GM21576 (cell line): ENCODE measurements around the gene NDUFB8.

ENCODE experiments used
- ATAC-seq: cut with Tn5 transposase; IDR thresholded peaks from one replicate; pipeline ENCODE4 v1.9.1; 2021; ENCODE audit warnings: mild to moderate bottlenecking, moderate library complexity; ENCODE audit not compliant: unreplicated experiment

NDUFB8 gene

DNA sequence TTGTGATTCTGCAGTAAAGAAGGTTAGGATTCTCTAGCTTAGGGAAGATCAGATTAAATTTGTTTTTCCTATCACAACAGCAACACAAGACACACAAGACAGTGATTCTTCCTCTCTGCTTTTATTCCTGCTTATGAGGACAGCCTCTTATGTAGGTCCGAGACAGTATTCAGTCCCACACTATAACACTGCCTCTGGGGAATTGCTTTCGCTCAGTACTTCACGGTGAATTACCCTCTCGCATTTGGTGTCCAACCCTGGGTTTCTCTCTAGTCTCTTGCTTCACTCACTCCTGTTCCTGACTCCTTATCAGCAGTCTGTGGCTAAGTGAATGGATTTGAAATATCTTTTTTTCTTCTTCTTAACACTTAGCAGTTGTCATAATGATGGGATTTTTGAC is 7.8 kb upstream of the NDUFB8 start:
- ATAC-seq, result no peak

- ATAC-seq, result peak; percentile 95
Measured at GRCh38 chr10:100535715-100536353, 6.2 kb upstream of the NDUFB8 start, which contains the start of gene HIF1AN. TSS of gene HIF1AN (plus strand) at chr10:100535943. CDS start at chr10:100535959, 16 bp downstream.

GRCh38 chr10:100535338-100535714 is 5.7 kb upstream of the NDUFB8 start:
- ATAC-seq, result no peak

- no peak for ATAC-seq
Measured at GRCh38 chr10:100534726-100535125, 5.1 kb upstream of the NDUFB8 start.

GRCh38 chr10:100531761-100532160 is 2.1 kb upstream of the NDUFB8 start:
- ATAC-seq, result no peak

DNA sequence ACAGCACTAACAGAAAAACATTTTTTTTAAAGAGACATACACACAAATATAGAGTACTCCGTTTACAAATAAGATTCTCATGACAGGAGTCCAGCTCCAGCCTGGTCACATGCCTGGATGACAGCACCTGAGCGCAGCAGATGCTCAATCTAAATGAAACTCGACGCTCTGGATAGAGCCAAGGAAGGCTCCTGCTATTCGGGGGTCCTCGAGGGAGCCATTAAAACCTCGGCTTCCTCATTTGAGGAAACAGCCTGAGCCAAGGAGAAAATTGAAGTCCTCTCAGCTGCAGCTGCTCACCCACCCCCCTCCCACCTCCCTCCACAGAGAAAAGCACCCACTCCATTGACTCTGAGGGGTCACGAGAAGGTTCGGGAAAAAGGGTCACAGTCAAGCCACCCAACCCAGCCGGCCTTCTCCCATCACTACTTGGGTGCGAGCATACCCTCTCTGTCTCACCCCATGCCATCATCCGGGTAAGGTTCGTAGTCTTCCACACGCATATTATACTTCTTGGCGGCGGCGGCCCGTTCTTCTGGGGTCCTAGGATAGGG is 673 bp downstream of the NDUFB8 start:
- no peak for ATAC-seq

- ATAC-seq, result no peak
Measured at GRCh38 chr10:100528123-100528886, 1.4 kb downstream of the NDUFB8 start.

DNA sequence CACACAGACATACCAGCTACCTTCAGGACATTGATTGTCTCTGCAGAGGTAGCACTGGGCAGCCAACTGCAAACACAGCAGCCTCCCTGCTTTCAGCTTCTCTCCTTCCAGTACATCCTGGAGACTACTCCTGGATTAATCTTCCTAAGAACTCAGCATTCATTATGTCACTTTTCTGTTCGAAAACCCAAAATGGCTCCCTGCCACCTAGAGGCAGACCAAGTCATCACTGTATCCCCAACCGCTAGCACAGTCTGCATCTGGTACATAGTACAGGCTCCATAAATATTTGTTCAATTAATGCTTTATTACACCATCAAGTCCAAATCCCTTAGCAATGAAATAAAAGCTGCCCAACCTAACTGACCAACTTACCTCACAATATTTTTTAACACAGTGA is 5.0 kb downstream of the NDUFB8 start:
- no peak for ATAC-seq

- no peak for ATAC-seq
Measured at GRCh38 chr10:100524206-100524605, 5.5 kb downstream of the NDUFB8 start.

DNA sequence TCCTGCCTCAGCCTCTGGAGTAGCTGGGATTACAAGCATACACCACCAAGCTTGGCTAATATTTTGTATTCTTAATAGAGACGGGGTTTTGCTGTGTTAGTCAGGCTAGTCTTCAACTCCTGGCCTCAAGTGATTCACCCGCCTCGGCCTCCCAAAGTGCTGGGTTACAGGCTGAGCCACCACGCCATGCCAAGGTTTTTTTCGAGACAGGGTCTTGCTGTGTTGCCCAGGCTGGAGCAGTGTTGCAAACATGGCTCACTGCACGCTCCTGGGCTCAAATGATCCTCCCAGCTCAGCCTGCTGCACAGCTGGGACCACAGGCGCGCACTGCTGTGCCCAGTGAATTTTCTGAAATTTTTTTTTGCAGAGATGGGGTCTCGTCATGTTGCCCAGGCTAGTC is 6.7 kb downstream of the NDUFB8 start:
- no peak for ATAC-seq

- ATAC-seq, result no peak
Measured at GRCh38 chr10:100522107-100522801, 7.4 kb downstream of the NDUFB8 start.

GRCh38 chr10:100520811-100521210 is 8.9 kb downstream of the NDUFB8 start:
- no peak for ATAC-seq

DNA sequence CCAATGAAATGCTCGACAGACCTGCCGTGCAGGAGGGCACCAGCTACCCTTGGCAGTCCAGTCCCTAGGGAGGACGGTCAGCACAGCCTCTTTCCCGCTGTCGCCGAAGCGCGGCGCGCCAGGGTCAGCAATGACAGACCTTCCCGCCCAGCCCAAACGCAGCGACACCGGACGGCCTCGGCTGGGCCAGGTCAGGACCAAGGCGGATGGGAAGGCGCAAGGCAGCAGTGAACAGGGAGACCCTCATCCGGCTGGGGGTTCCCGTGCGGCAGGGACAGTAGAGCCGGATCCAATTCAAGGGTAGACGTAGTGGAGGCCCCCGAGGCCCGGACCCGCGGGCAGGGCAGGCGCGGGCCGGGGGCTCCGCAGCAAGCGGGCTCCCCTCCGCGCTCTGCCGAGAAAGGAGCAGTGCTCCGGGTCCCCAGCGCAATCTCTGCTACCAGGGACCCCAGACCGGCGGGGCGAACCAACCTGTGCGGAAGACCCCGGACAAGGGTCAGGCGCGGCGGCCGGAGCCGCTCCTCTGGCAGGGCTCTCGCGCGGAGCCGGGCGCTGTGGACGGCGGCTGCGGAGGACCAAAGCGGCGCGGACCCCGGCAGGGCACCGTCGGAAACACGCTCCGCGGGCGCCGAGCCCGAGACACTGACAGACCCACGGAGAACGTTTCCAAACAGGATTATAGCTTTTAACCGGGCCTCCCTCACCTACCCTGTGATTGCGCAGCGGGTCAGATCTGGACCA is 10.2 kb downstream of the NDUFB8 start, which contains the start of gene SEC31B:
Gene SEC31B, minus strand, starts transcription at position 551 of the 741 bp plus-strand sequence. CDS start 2,909 bp downstream, outside the sequence.
- no peak for ATAC-seq

DNA sequence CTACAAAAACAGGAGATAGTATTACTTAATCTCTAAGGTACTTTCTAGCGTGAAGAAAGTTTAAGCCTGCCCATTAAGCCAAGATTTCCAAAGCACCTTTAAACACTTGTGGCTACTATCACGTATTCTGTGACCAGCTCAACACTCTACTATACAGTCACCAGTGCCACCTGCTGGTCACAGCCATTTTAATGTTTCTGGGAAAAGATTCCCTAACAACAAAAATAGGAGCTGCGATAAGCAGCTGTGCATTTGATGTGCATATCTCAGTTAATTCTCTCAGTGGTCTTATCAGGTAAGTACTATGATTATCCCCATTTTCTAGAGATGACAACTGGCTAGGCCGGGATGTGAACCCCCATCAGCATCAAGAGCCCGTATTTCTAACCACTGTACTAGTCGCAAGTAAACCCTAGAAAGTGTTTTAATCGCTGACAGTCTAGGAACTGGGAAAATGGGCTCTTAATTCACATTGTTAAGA is 10.9 kb downstream of the NDUFB8 start:
- ATAC-seq, result no peak

GRCh38 chr10:100516847-100517246 is 12.8 kb downstream of the NDUFB8 start:
- no peak for ATAC-seq

DNA sequence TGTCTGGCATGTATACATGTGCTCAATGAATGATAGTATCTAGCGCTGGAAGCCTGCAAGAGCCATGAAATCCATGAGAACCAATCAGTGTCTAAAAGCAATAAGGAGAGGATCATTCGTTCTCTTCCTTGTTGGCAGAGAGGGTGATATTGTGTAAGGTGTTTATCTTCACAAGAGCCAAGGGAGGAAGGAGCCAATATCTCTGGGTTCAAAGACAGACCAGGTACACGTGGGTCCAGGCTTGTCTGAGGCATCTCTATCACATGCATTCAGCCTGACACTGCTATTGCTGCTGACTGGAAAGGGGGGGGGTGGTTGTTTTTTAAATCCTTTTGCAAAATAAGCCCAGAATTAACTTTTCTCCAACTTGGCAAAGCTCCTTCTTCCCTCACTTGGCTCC is 14.1 kb downstream of the NDUFB8 start:
- no peak for ATAC-seq

- no peak for ATAC-seq
Measured at GRCh38 chr10:100510533-100511308, 18.9 kb downstream of the NDUFB8 start.

DNA sequence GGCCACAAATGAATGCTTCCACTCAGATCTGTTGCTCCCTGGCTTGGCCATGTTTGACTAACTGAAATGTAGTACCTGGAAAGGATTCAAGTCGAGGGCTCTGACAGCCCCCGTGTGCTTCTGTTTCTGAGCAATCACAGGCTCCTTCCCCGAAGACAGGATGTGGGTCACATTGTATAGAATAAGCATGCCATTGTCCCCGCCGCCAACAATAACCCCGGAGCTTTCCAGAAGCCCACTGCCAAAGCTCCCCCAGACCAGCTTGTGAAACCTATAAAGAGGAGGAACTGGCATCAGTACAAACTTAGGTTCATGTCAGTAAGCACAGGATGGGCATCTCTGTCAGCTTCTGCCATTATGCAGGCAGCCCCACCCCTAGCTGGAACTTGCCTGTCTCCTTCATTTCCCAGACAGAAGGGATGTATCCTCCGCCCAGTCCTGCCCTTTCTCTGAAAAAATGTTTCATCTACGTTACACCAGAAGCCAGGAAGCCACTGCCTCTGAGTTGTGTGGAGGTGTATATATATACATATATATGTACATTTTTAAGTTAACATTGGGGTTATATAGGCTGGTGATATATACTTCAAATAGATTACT is 20.3 kb downstream of the NDUFB8 start:
- no peak for ATAC-seq

- ATAC-seq, result no peak
Measured at GRCh38 chr10:100508691-100509150, 20.9 kb downstream of the NDUFB8 start.
